ENCODE measurements around the gene ELOVL7.

Gene ELOVL7

GRCh38 chr5:60763061-60763460 lies 81.0 kb downstream of the ELOVL7 start:
- Histone ChIP-seq H3K4me3 (no peak overlapping the region), H3K27ac (no peak overlapping the region), H3K36me3 (no peaks in the 10 kb centered on the region), H3K4me1 (no peaks in the 10 kb centered on the region), H3K9me3 (no peaks in the 10 kb centered on the region), H3K27me3 (no peaks in the 10 kb centered on the region)
- intact Hi-C loops (cut with DNase I; ENCODE audit: low total_unique reads) = no loop called here
- DNase-seq = no peak
- no peak for TF ChIP-seq CTCF (IDR thresholded peaks at IDR 0.05)

- Histone ChIP-seq H3K4me3 (no peak overlapping the region), H3K4me1 (no peaks in the 10 kb centered on the region), H3K27me3 (no peaks in the 10 kb centered on the region), H3K36me3 (no peaks in the 10 kb centered on the region), H3K27ac (no peak overlapping the region), H3K9me3 (no peaks in the 10 kb centered on the region)
- no peak for DNase-seq
- TF ChIP-seq CTCF (IDR thresholded peaks at IDR 0.05) = no peak
- intact Hi-C loops (cut with DNase I; ENCODE audit: low total_unique reads) = no loop called here
Observed at GRCh38 chr5:60754495-60754894, 89.6 kb downstream of the ELOVL7 start.

GRCh38 chr5:60744682-60745081 lies 99.4 kb downstream of the ELOVL7 start:
- no peaks in the 10 kb centered on the region for H3K27me3 ChIP-seq
- H3K4me1 ChIP-seq = no peaks in the 10 kb centered on the region
- DNase-seq = no peak
- no peaks in the 10 kb centered on the region for H3K36me3 ChIP-seq
- H3K9me3 ChIP-seq = peaks cover 0 to 14% (median 3%) of the 10 kb centered on the region in 3 donors
- intact Hi-C loops (cut with DNase I; ENCODE audit: low total_unique reads) = no loop called here
- no peak for TF ChIP-seq CTCF (IDR thresholded peaks at IDR 0.05)
- H3K4me3 ChIP-seq = no peak overlapping the region
- no peak overlapping the region for H3K27ac ChIP-seq

- Histone ChIP-seq H3K4me3 (no peak overlapping the region), H3K36me3 (no peaks in the 10 kb centered on the region), H3K4me1 (no peaks in the 10 kb centered on the region), H3K9me3 (peaks cover 0 to 8% (median 8%) of the 10 kb centered on the region in 3 donors), H3K27me3 (no peaks in the 10 kb centered on the region), H3K27ac (no peak overlapping the region)
- DNase-seq = no peak
- intact Hi-C loops (cut with DNase I; ENCODE audit: low total_unique reads) = no loop called here
- no peak for TF ChIP-seq CTCF (IDR thresholded peaks at IDR 0.05)
Observed at GRCh38 chr5:60743511-60744314, 100.4 kb downstream of the ELOVL7 start.

- Histone ChIP-seq H3K9me3 (peaks cover 0 to 8% (median 8%) of the 10 kb centered on the region in 3 donors), H3K4me3 (no peak overlapping the region), H3K36me3 (no peaks in the 10 kb centered on the region), H3K27ac (no peak overlapping the region), H3K4me1 (no peaks in the 10 kb centered on the region), H3K27me3 (no peaks in the 10 kb centered on the region)
- no peak for DNase-seq
- no peak for TF ChIP-seq CTCF (IDR thresholded peaks at IDR 0.05)
- intact Hi-C loops (cut with DNase I; ENCODE audit: low total_unique reads) = no loop called here
Observed at GRCh38 chr5:60740322-60740721, 103.7 kb downstream of the ELOVL7 start.

All from tibial artery (tissue), 4 donors.